A549 (cell line): ENCODE data around the gene MYO1D.

Experiments used
- MAX ChIP-seq: IDR thresholded peaks from 2 replicates; pipeline ENCODE4 v1.6.1; 2012
- MAZ ChIP-seq: fragments of 150-350 bp; IDR thresholded peaks from 2 replicates; pipeline ENCODE4 v1.6.1; 2014; ENCODE audit warnings: antibody characterized with exemption, low read depth, low read length, borderline replicate concordance
- TF ChIP-seq, protein P1 (sequence below): fragments of >200 bp; sonication (Bioruptor Twin); formaldehyde crosslinking; IDR thresholded peaks from 3 replicates; pipeline ENCODE4 v1.5.1; 2016

GRCh38 chr17:32569171-32570080 is 307.5 kb downstream of the MYO1D start:
- TF ChIP-seq, protein P1, sequence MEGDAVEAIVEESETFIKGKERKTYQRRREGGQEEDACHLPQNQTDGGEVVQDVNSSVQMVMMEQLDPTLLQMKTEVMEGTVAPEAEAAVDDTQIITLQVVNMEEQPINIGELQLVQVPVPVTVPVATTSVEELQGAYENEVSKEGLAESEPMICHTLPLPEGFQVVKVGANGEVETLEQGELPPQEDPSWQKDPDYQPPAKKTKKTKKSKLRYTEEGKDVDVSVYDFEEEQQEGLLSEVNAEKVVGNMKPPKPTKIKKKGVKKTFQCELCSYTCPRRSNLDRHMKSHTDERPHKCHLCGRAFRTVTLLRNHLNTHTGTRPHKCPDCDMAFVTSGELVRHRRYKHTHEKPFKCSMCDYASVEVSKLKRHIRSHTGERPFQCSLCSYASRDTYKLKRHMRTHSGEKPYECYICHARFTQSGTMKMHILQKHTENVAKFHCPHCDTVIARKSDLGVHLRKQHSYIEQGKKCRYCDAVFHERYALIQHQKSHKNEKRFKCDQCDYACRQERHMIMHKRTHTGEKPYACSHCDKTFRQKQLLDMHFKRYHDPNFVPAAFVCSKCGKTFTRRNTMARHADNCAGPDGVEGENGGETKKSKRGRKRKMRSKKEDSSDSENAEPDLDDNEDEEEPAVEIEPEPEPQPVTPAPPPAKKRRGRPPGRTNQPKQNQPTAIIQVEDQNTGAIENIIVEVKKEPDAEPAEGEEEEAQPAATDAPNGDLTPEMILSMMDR, result no peak
- TF ChIP-seq MAZ (no peak), MAX (no peak)
